Small intestine (tissue), 7 donors: ENCODE results near the gene HK2. TPM values are rescaled to one million over a fixed set of nuclear protein-coding genes. Genes with fewer than 3 reads are reported as not detected.
"Not testable (repeated sequence)": the region's sequence is repeated elsewhere in the genome, so short reads cannot be mapped to it uniquely, and the experiment has no call there.

Source experiments
- DNase-seq, 2 donors: peaks; one replicate each; pipeline versions ENCODE4 v3.0.0 to v3.0.0-alpha.2; 2013
- FAIRE-seq: peaks from 2 replicates; lab custom pipeline; 2012; peaks lifted over from hg19 to GRCh38; lab: Jason Lieb, UNC
- H3K27ac ChIP-seq, 3 donors: one replicate each; pipeline ENCODE4 v1.5.1; 2013; ENCODE audit warnings: low read length in 2 of 3, mild to moderate bottlenecking in 2 of 3, control low read depth in 1 of 3, inconsistent platforms in 1 of 3, low read depth in 1 of 3, moderate library complexity in 1 of 3
- H3K27me3 ChIP-seq, 3 donors: one replicate each; pipeline ENCODE4 v1.6.1; 2013; ENCODE audit warnings: low read length in 3 of 3, inconsistent platforms in 1 of 3; ENCODE audit not compliant: control insufficient read depth in 3 of 3, insufficient read depth in 3 of 3
- H3K36me3 ChIP-seq, 3 donors: one replicate each; pipeline ENCODE4 v1.6.1; 2013; ENCODE audit warnings: low read length in 3 of 3, inconsistent platforms in 1 of 3, low read depth in 1 of 3, mild to moderate bottlenecking in 1 of 3, moderate library complexity in 1 of 3; ENCODE audit not compliant: control insufficient read depth in 3 of 3, insufficient read depth in 2 of 3
- H3K4me1 ChIP-seq, 3 donors: one replicate each; pipeline ENCODE4 v1.6.1; 2013; ENCODE audit warnings: low read length in 2 of 3, inconsistent platforms in 1 of 3, low read depth in 1 of 3, mild to moderate bottlenecking in 1 of 3, moderate library complexity in 1 of 3; ENCODE audit not compliant: control insufficient read depth in 3 of 3, insufficient read depth in 2 of 3
- H3K4me3 ChIP-seq, 3 donors: one replicate each; pipeline ENCODE4 v1.5.1; 2013; ENCODE audit warnings: low read length in 3 of 3, control low read depth in 1 of 3, inconsistent platforms in 1 of 3, low read depth in 1 of 3, mild to moderate bottlenecking in 1 of 3, moderate library complexity in 1 of 3
- H3K9me3 ChIP-seq, 2 donors: one replicate each; pipeline ENCODE4 v1.6.1; 2013; ENCODE audit warnings: low read depth in 1 of 2, low read length in 1 of 2; ENCODE audit not compliant: control insufficient read depth in 2 of 2, insufficient read depth in 1 of 2
- WGBS, 3 donors: extraction: QIAGEN DNeasy Blood & Tissue Kit; methylation state at CpG; one replicate each; pipeline ENCODE4 v1.1.7; 2013; 5-methylcytosine and 5-hydroxymethylcytosine counted together
- polyA plus RNA-seq, 4 donors: library from polyadenylated mRNA; stranded (reverse) in 3 of 4; unstranded in 1 of 4; fragments of 200-250 nt in 3 of 4; fragments of 120-200 nt in 1 of 4; gene quantifications; one replicate each; pipeline versions ENCODE4 v1.2.1 to v1.2.3, GENCODE V29; 2013
- donor health status: healthy with polysubstance abuse.
- donor health status: control.
- donor health status: control.
- donor health status: Bipolar disorder and iron deficiency.
- donor health status: healthy.

The HK2 gene
- polyA plus RNA-seq, 4 donors: 2.2 to 7.3 (median 3.7) TPM

- no peak overlapping the region for H3K27ac ChIP-seq
Measured at GRCh38 chr2:74831693-74832530, 2.0 kb upstream of the HK2 start.

GRCh38 chr2:74834234-74834791 is 386 bp downstream of the HK2 start:
- H3K36me3 ChIP-seq, FAIRE-seq, H3K9me3 ChIP-seq, DNase-seq: not testable (repeated sequence)
- 0 to 2% (median 0%) methylated on average over 41 to 51 of the region's 51 CpGs for WGBS, 3 donors
- Histone ChIP-seq H3K27ac (peak overlapping the region in 2 of 3 donors; percentile 28 to 83), H3K27me3 (peaks cover 2 to 64% (median 3%) of the 10 kb centered on the region in 3 donors), H3K4me3 (peak overlapping the region; percentile 47 to 84 (median 53)), H3K4me1 (peaks cover 0 to 11% (median 5%) of the 10 kb centered on the region in 3 donors)

More at GRCh38 chr2:74831693-74832530, 2.0 kb upstream of the HK2 start:
- 65 to 66% (median 65%) methylated on average over 7 of the region's 7 CpGs for WGBS, 3 donors
- Histone ChIP-seq H3K27me3 (peaks cover 2 to 58% (median 3%) of the 10 kb centered on the region in 3 donors), H3K9me3 (no peaks in the 10 kb centered on the region), H3K4me1 (peaks cover 0 to 11% (median 5%) of the 10 kb centered on the region in 3 donors), H3K4me3 (no peak overlapping the region), H3K36me3 (no peaks in the 10 kb centered on the region)
- DNase-seq (no peak), FAIRE-seq (no peak)

GRCh38 chr2:74834792-74835755 is 1.1 kb downstream of the HK2 start:
- Histone ChIP-seq H3K27ac (peak overlapping the region in 1 of 3 donors; percentile 83), H3K27me3 (peaks cover 2 to 64% (median 3%) of the 10 kb centered on the region in 3 donors), H3K4me1 (peaks cover 0 to 11% (median 5%) of the 10 kb centered on the region in 3 donors), H3K4me3 (peak overlapping the region; percentile 47 to 84 (median 53)), H3K36me3 (no peaks in the 10 kb centered on the region), H3K9me3 (no peaks in the 10 kb centered on the region)
- peak in 1 of 2 donors; percentile 64 for DNase-seq
- WGBS, 3 donors: 1% methylated on average over 69 to 87 of the region's 87 CpGs
- FAIRE-seq: no peak

- H3K4me3 ChIP-seq: peak overlapping the region; percentile 47 to 84 (median 53)
- FAIRE-seq (no peak), DNase-seq (peak; percentile 47 to 49)
- H3K27me3 ChIP-seq: peaks cover 2 to 64% (median 3%) of the 10 kb centered on the region in 3 donors
- no peaks in the 10 kb centered on the region for H3K9me3 ChIP-seq
- H3K36me3 ChIP-seq: no peaks in the 10 kb centered on the region
- 19 to 28% (median 25%) methylated on average over 15 of the region's 15 CpGs for WGBS, 3 donors
- peaks cover 0 to 11% (median 5%) of the 10 kb centered on the region in 3 donors for H3K4me1 ChIP-seq
- peak overlapping the region in 1 of 3 donors; percentile 83 for H3K27ac ChIP-seq
Measured at GRCh38 chr2:74835831-74836674, 2.1 kb downstream of the HK2 start.

- FAIRE-seq: no peak
- DNase-seq: no peak
- H3K27ac ChIP-seq: no peak overlapping the region
- peak overlapping the region in 1 of 3 donors; percentile 26 for H3K4me3 ChIP-seq
- H3K9me3 ChIP-seq: no peaks in the 10 kb centered on the region
- peaks cover 0 to 11% (median 5%) of the 10 kb centered on the region in 3 donors for H3K4me1 ChIP-seq
- H3K36me3 ChIP-seq: no peaks in the 10 kb centered on the region
- H3K27me3 ChIP-seq: peaks cover 2 to 58% (median 3%) of the 10 kb centered on the region in 3 donors
- 67 to 71% (median 67%) methylated on average over 9 of the region's 9 CpGs for WGBS, 3 donors
Measured at GRCh38 chr2:74836675-74837401, 2.9 kb downstream of the HK2 start.

GRCh38 chr2:74841641-74842040 is 7.7 kb downstream of the HK2 start:
- no peak for FAIRE-seq
- Histone ChIP-seq H3K27ac (no peak overlapping the region), H3K27me3 (peaks cover 0 to 14% (median 0%) of the 10 kb centered on the region in 3 donors), H3K4me3 (no peak overlapping the region), H3K36me3 (no peaks in the 10 kb centered on the region), H3K4me1 (peaks cover 5 to 29% (median 14%) of the 10 kb centered on the region in 3 donors), H3K9me3 (no peaks in the 10 kb centered on the region)
- no peak for DNase-seq
- 84 to 95% (median 94%) methylated on average over 2 of the region's 2 CpGs for WGBS, 3 donors

- Histone ChIP-seq H3K9me3 (no peaks in the 10 kb centered on the region), H3K27ac (peak overlapping the region; percentile 74 to 81 (median 76)), H3K27me3 (no peaks in the 10 kb centered on the region), H3K36me3 (no peaks in the 10 kb centered on the region), H3K4me1 (peaks cover 5 to 29% (median 14%) of the 10 kb centered on the region in 3 donors), H3K4me3 (no peak overlapping the region)
- FAIRE-seq: no peak
- peak in 1 of 2 donors; percentile 35 for DNase-seq
- 32 to 49% (median 43%) methylated on average over 3 of the region's 3 CpGs for WGBS, 3 donors
Measured at GRCh38 chr2:74843433-74843832, 9.5 kb downstream of the HK2 start.
